ENCODE results near the gene CSGALNACT2. TPM values are rescaled to one million over a fixed set of nuclear protein-coding genes. Genes with fewer than 3 reads are reported as not detected.

The CSGALNACT2 gene
- total RNA-seq, 1 experiment from 2014 or later, result 8.9 TPM

GRCh38 chr10:43117777-43118583 lies 20.3 kb upstream of the CSGALNACT2 start:
- Histone ChIP-seq H3T11ph (ENCODE audit: low read length) (no peak overlapping the region), H3K9me3 (ENCODE audit: control insufficient read depth, low read depth, low read length) (no peaks in the 10 kb centered on the region), H4K8ac (replicated peaks; ENCODE audit: insufficient read length, low read depth, low read length) (no peak overlapping the region), H4K91ac (ENCODE audit: insufficient read length, low read depth, low read length) (no peak overlapping the region), H2AK5ac (ENCODE audit: insufficient read length, low read length) (no peak overlapping the region), H3K27ac (ENCODE audit: insufficient read length, low read depth, low read length) (no peak overlapping the region), H3K14ac (ENCODE audit: insufficient read depth, low read length) (no peak overlapping the region), H3K4ac (ENCODE audit: low read depth, low read length) (no peak overlapping the region), H4K20me1 (ENCODE audit: control insufficient read depth, insufficient read depth, insufficient read length) (no peaks in the 10 kb centered on the region), H3K18ac (ENCODE audit: insufficient read length, low read depth, low read length) (no peak overlapping the region), H3K4me2 (ENCODE audit: insufficient read depth, insufficient read length, low read length) (no peak overlapping the region), H2AFZ (ENCODE audit: low read length) (no peak overlapping the region), H3K9ac (ENCODE audit: extremely low read depth, insufficient read length, low read length) (no peak overlapping the region), H3K4me1 (ENCODE audit: insufficient read depth, low read length) (no peaks in the 10 kb centered on the region), H3K56ac (ENCODE audit: insufficient read length, low read depth, low read length) (no peak overlapping the region), H3K79me2 (ENCODE audit: insufficient read depth, low read length) (no peaks in the 10 kb centered on the region), H3K27me3 (ENCODE audit: insufficient read depth, low read length) (no peaks in the 10 kb centered on the region), H3K79me1 (ENCODE audit: insufficient read depth, low read depth, low read length, poor library complexity, severe bottlenecking) (no peaks in the 10 kb centered on the region), H2BK5ac (ENCODE audit: insufficient read length, low read length) (no peak overlapping the region), H2BK12ac (ENCODE audit: insufficient read length, low read depth, low read length) (no peak overlapping the region), H4K5ac (ENCODE audit: insufficient read length, low read depth, low read length) (no peak overlapping the region), H3K23me2 (ENCODE audit: insufficient read length, low read depth, low read length, poor library complexity, severe bottlenecking) (peaks cover 2% of the 10 kb centered on the region), H2BK20ac (ENCODE audit: low read depth, low read length, poor library complexity, severe bottlenecking) (no peak overlapping the region), H3K23ac (ENCODE audit: insufficient read length, low read depth, low read length) (no peak overlapping the region), H2BK15ac (ENCODE audit: low read depth, low read length) (no peak overlapping the region), H2BK120ac (ENCODE audit: low read depth, low read length, poor library complexity, severe bottlenecking) (no peak overlapping the region)
- no peaks in the 10 kb centered on the region; a peak in 1 of 7 replicates for H3K36me3 Mint-ChIP-seq (ENCODE audit: insufficient read depth in 1 of 3, low read depth in 3 of 3)
- H3K4me3 Mint-ChIP-seq, result no peak overlapping the region
- H3K27me3 Mint-ChIP-seq (ENCODE audit: low read depth), result no peaks in the 10 kb centered on the region
- no peaks in the 10 kb centered on the region for H3K4me1 Mint-ChIP-seq
- H3K27ac Mint-ChIP-seq, result no peak overlapping the region; a peak in 1 of 7 replicates
- TF ChIP-seq CTCF (conservative IDR thresholded peaks at IDR 0.05), result no peak
- DNase-seq, result no peak
- no CpG with 5 or more reads among the region's 18 CpGs for WGBS (ENCODE audit: extremely low coverage, insufficient read length, low lambda C conversion rate)
- H3K9me3 Mint-ChIP-seq, result no peaks in the 10 kb centered on the region
